Prostate gland (tissue), 2 donors: ENCODE measurements around the gene KIAA1755.

Experiments
- CTCF ChIP-seq, 4 experiments: fragments of 200-600 bp in 2 of 4; fragments of 450-650 bp in 2 of 4; sonication (generic) in 2 of 4; IDR thresholded peaks; 1 replicate in 3 of 4; 2 replicates in 1 of 4; pipeline ENCODE4 v1.5.1; 2016 to 2019; ENCODE audit warnings: antibody characterized with exemption in 4 of 4, mild to moderate bottlenecking in 2 of 4, moderate library complexity in 2 of 4
- POLR2A ChIP-seq: fragments of 450-650 bp; IDR thresholded peaks from one replicate; pipeline ENCODE4 v1.6.1; 2016; ENCODE audit warnings: antibody characterized with exemption, mild to moderate bottlenecking
- POLR2AphosphoS5 ChIP-seq: sonication (generic); formaldehyde crosslinking; IDR thresholded peaks from one replicate; pipeline ENCODE4 v1.6.1; 2017; ENCODE audit warnings: antibody characterized with exemption

GRCh38 chr20:38258545-38259215 lies 1.9 kb downstream of the KIAA1755 start:
- TF ChIP-seq CTCF (IDR thresholded peaks at IDR 0.05) (no peak), POLR2AphosphoS5 (no peak), POLR2A (no peak)
